ENCODE data around the gene FNTB. TPM values are rescaled to one million over a fixed set of nuclear protein-coding genes. Genes with fewer than 3 reads are reported as not detected.

FNTB gene
- total and polyA plus RNA-seq, 12 donors, result 14.6 to 20.8 (median 16.5) TPM

GRCh38 chr14:64992328-64992885 is 5.7 kb downstream of the FNTB start:
- H3K4me1 ChIP-seq, result peaks cover 4 to 55% (median 14%) of the 10 kb centered on the region in 9 donors

GRCh38 chr14:64993266-64993930 is 6.7 kb downstream of the FNTB start:
- Histone ChIP-seq H3K27me3 (no peaks in the 10 kb centered on the region), H3K4me3 (no peak overlapping the region), H3K4me1 (peaks cover 0 to 48% (median 6%) of the 10 kb centered on the region in 9 donors), H3K36me3 (no peaks in the 10 kb centered on the region), H3K27ac (peak overlapping the region in 2 of 10 donors; percentile 23 to 88), H3K9me3 (no peaks in the 10 kb centered on the region)
- DNase-seq, result no peak
- TF ChIP-seq CTCF (IDR thresholded peaks at IDR 0.05), result no peak
- 95 to 96% methylated on average over 3 of the region's 3 CpGs for WGBS, 2 donors
- ATAC-seq, result no peak
- intact Hi-C loops (cut with DNase I), result no loop called here

More at GRCh38 chr14:64992328-64992885, 5.7 kb downstream of the FNTB start:
- Histone ChIP-seq H3K27me3 (no peaks in the 10 kb centered on the region), H3K4me3 (no peak overlapping the region), H3K36me3 (no peaks in the 10 kb centered on the region), H3K27ac (peak overlapping the region in 1 of 10 donors; percentile 88), H3K9me3 (no peaks in the 10 kb centered on the region)
- DNase-seq, result no peak
- intact Hi-C loops (cut with DNase I), result no loop called here
- no peak for TF ChIP-seq CTCF (IDR thresholded peaks at IDR 0.05)
- 85 to 92% methylated on average over 5 of the region's 5 CpGs for WGBS, 2 donors
- ATAC-seq, result no peak

- intact Hi-C loops (cut with DNase I), result no loop called here
- Histone ChIP-seq H3K27me3 (no peaks in the 10 kb centered on the region), H3K4me1 (peaks cover 0 to 43% (median 5%) of the 10 kb centered on the region in 9 donors), H3K36me3 (no peaks in the 10 kb centered on the region), H3K9me3 (no peaks in the 10 kb centered on the region), H3K4me3 (no peak overlapping the region), H3K27ac (peak overlapping the region in 2 of 10 donors; percentile 23 to 88)
- ATAC-seq, result no peak
- WGBS, 2 donors, result 94 to 97% methylated on average over 2 of the region's 2 CpGs
- DNase-seq, result no peak
- no peak for TF ChIP-seq CTCF (IDR thresholded peaks at IDR 0.05)
Measured at GRCh38 chr14:64994540-64994939, 7.8 kb downstream of the FNTB start.

- WGBS, 2 donors, result 92 to 96% methylated on average over 3 of the region's 3 CpGs
- DNase-seq (no peak), ATAC-seq (no peak)
- intact Hi-C loops (cut with DNase I), result no loop called here
- no peaks in the 10 kb centered on the region for H3K9me3 ChIP-seq
- H3K27ac ChIP-seq, result no peak overlapping the region
- no peak for TF ChIP-seq CTCF (IDR thresholded peaks at IDR 0.05)
- no peak overlapping the region for H3K4me3 ChIP-seq
- H3K4me1 ChIP-seq, result peaks cover 0 to 36% (median 1%) of the 10 kb centered on the region in 9 donors
- no peaks in the 10 kb centered on the region for H3K27me3 ChIP-seq
- H3K36me3 ChIP-seq, result no peaks in the 10 kb centered on the region
Measured at GRCh38 chr14:64995291-64995690, 8.6 kb downstream of the FNTB start.
